22Rv1 (cell line): Measurements from ENCODE around the gene KRTAP12-2.
"Not testable (repeated sequence)": the region's sequence is repeated elsewhere in the genome, so short reads cannot be mapped to it uniquely, and the experiment has no call there.

Experiments
- H3K27ac ChIP-seq: fragments of 450-650 bp; 2 replicates; pipeline ENCODE4 v1.5.1; 2017
- CTCF ChIP-seq: fragments of 450-650 bp; IDR thresholded peaks from 2 replicates; pipeline ENCODE4 v1.5.1; 2017; ENCODE audit warnings: mild to moderate bottlenecking
- ZFX ChIP-seq: fragments of 450-650 bp; IDR thresholded peaks from 2 replicates; pipeline ENCODE4 v1.6.1; 2017; ENCODE audit warnings: antibody characterized with exemption, borderline replicate concordance

The KRTAP12-2 gene

GRCh38 chr21:44686000-44686781 is 19.5 kb upstream of the KRTAP12-2 start:
- no peak overlapping the region for H3K27ac ChIP-seq
- TF ChIP-seq CTCF, result no peak
- TF ChIP-seq ZFX, result no peak

- H3K27ac ChIP-seq, result not testable (repeated sequence)
Observed at GRCh38 chr21:44685050-44685449, 18.3 kb upstream of the KRTAP12-2 start.

- TF ChIP-seq CTCF, result no peak
- TF ChIP-seq ZFX, result no peak
- H3K27ac ChIP-seq, result no peak overlapping the region
Observed at GRCh38 chr21:44684483-44684882, 17.8 kb upstream of the KRTAP12-2 start.

GRCh38 chr21:44684077-44684476 is 17.4 kb upstream of the KRTAP12-2 start:
- TF ChIP-seq CTCF (no peak), ZFX (no peak)
- no peak overlapping the region for H3K27ac ChIP-seq

- H3K27ac ChIP-seq, result no peak overlapping the region
- no peak for TF ChIP-seq ZFX
- no peak for TF ChIP-seq CTCF
Observed at GRCh38 chr21:44682580-44683151, 15.9 kb upstream of the KRTAP12-2 start.

GRCh38 chr21:44681861-44682579 is 15.3 kb upstream of the KRTAP12-2 start, which contains the start of gene KRTAP12-1:
KRTAP12-1 (minus strand) TSS chr21:44682163; CDS start chr21:44682123, 40 bp downstream.
- no peak within 1 kb of the TSS for H3K27ac ChIP-seq
- TF ChIP-seq CTCF, result no peak
- no peak for TF ChIP-seq ZFX

GRCh38 chr21:44681152-44681551 is 14.4 kb upstream of the KRTAP12-2 start:
- TF ChIP-seq CTCF, result no peak
- TF ChIP-seq ZFX, result no peak
- no peak overlapping the region for H3K27ac ChIP-seq
